HG03039 (cell line): ENCODE measurements around the gene RBM6.
A peak's percentile ranks its signal among the peaks of the same experiment; 100 is the strongest.
"Not testable (repeated sequence)": the region's sequence is repeated elsewhere in the genome, so short reads cannot be mapped to it uniquely, and the experiment has no call there.

ENCODE experiments used
- ATAC-seq: cut with Tn5 transposase; IDR thresholded peaks from one replicate; pipeline ENCODE4 v1.9.1; 2021; ENCODE audit warnings: mild to moderate bottlenecking, moderate library complexity; ENCODE audit not compliant: unreplicated experiment

The RBM6 gene

DNA sequence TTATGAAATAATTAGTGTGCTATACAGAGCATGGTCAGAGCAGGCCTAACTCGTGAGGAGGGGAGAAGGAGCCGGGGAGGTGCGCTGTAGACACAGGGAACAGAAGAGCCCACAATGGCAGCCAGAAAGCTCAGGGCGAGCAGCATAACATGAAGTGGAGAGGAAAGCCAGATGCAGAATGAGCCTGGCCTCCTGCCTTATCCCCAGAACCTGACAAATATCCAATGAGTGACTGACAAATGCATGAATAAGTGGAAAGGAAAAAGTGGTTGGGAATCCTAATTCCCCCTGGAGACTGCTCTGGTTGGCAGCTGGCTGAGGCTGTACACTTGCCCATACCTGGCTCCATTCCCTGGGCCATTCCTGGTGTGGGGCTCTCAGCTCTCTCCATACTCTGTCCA is 27.1 kb upstream of the RBM6 start:
- no peak for ATAC-seq

GRCh38 chr3:49914906-49915305 is 25.0 kb upstream of the RBM6 start:
- no peak for ATAC-seq

GRCh38 chr3:49916686-49917085 is 23.3 kb upstream of the RBM6 start:
- no peak for ATAC-seq

DNA sequence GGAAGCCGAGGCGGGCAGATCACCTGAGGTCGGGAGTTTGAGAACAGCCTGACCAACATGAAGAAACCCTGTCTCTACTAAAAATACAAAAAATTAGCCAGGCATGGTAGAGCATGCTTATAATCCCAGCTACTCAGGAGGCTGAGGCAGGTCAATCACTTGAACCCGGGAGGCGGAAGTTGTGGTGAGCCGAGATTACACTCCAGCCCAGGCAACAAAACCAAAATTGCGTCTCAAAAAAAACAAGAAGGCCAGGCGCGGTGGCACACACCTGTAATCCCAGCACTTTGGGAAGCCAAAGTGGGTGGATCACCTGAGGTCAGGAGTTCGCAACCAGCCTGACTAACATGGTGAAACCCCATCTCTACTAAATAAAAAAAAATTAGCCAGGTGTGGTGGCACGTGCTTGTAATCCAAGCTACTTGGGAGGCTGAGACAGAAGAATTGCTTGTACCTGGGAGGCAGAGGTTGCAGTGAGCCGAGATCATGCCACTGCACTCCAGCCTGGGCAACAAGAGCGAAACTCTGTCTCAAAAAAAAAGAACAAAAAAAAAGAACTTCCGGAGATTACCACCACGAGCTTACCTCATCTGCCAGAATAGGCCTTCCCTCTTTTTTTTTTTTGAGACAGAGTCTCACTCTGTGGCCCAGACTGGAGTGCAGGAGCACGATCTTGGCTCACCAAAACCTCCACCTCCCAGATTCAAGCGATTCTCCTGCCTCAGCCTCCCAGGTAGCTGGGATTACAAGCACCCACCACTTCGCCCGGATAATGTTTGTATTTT is 22.0 kb upstream of the RBM6 start:
- not testable (repeated sequence) for ATAC-seq

GRCh38 chr3:49924683-49925082 is 15.3 kb upstream of the RBM6 start:
- no peak for ATAC-seq

DNA sequence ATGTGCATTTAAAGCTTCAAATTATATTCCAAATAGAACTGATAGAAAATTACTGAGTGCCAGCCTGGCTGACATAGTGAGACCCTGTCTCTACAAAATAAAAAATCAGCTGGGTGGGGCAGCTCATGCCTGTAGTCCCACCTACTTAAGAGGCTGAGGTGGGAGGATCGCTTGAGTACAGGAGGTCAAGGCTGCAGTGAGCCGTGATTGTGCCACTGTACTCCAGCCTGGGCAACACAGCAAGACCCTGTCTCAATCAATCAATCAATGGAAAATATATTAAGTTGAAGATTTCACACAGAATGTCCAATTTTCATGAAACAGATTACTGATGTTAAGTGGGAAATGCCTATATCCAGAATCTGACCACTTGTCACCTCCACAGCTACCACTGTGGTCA is 14.5 kb upstream of the RBM6 start:
- no peak for ATAC-seq

DNA sequence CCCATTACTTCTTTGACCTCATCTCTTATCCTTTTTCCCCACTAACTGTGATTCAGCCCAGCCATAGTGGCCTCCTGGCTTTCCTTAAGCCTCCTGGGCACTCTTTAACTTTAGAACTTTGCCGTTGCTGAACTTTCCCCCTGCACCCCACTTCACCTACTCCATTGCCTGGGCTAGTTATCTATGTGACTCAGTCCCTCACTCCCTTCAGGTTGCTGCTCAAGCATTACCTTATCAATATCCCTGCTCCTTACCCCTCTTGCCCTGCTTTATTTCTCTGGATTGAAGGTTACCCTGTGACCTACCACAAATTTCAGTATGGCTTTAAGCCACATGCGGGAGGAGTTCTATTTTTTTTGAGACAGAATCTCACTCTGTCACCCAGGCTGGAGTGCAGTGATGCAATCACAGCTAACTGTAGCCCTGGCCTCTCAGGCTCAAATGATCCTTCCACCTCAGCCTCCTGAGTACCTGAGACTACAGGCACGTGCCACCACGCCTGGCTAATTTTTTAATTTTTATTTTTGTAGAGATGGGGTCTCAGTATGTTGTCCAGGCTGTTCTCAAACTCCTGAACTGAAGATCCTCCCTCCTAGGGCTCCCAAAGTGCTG is 13.7 kb upstream of the RBM6 start:
- ATAC-seq: no peak

DNA sequence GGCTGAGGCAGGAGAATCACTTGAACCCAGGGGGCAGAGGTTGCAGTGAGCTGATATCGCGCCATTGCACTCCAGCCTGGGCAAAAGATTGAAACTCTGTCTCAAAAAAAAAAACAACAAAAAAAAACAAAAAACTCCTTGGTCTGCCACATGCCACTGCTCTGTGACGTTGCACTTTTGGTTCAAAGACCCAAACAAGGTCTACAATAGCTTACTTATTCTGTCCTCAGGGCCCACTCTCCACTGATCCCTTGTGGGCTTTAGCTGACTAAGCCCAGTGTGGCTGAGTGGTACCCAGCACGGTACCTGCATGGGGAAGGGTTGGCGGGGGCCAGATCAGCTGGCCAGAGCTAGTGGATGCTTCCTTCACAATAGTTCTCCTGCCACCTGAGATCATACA is 12.2 kb upstream of the RBM6 start:
- no peak for ATAC-seq

- ATAC-seq: no peak
These were observed 11.4 kb upstream of the RBM6 start for GRCh38 chr3:49928481-49929017.

DNA sequence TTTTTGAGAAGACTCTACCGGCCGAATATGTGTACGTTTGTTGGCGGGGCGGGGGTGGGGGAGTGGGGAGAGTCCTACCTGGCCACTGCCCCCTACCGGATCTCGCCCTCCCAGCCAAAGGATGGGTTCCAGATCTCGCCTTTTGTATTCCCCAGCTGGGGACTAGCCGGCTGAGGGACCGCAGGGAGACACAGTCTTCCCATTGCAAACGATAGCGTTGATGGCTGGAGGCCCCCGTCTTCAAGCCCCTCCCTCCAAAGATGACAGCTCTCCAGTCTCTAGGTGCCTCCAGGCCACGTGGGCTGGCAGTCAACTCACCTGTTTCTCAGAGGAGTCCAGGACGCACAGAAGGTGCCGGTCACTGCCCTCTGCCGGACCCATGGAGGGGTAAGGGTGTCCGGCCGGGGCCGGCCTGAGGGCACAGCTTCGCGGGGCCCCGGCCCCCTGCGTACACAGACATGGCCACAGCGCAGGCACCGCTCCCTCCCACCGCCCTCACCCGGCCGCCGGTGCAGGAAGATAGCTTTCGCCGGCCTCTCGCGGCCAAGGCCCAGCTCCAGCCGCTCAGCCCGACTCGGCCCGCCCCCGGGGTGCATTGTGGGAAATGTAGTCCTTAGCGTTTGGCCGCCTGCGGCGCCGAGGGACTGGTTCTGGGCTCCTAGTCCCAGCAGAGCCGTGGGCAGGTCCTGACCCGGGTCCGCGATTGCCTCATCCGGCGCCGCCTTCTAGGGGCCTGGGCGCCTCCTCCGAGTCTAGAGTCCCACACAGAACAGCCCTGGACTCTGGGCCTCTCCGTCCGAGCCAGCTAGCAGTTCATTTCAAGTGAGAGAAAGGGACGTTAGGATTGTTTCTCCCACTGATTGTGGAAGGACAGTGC is 10.4 kb upstream of the RBM6 start, which contains the start of gene MON1A:
Gene MON1A (minus strand): TSS at position 521 of the 877 bp plus-strand sequence. CDS start 16,465 bp downstream, outside the sequence.
- ATAC-seq: peak; percentile 85

- no peak for ATAC-seq
These were observed 9.7 kb upstream of the RBM6 start for GRCh38 chr3:49930168-49930690.

GRCh38 chr3:49930922-49931321 is 9.0 kb upstream of the RBM6 start:
- no peak for ATAC-seq

DNA sequence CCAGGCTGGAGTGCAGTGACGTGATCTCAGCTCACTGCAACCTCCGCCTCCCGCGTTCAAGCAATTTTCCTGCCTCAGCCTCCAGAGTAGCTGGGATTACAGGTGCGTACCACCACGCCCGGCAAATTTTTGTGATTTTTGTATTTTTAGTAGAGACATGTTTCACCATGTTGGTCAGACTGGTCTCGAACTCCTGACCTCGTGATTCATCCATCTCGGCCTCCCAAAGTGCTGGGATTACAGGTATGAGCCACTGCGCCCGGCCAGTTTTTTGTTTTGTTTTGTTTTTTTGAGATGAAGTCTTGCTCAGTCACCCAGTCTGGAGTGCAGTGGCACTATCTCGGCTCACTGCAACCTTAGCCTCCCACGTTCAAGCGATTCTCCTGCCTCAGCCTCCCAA is 7.7 kb upstream of the RBM6 start:
- not testable (repeated sequence) for ATAC-seq

GRCh38 chr3:49937090-49937489 is 2.9 kb upstream of the RBM6 start:
- ATAC-seq: no peak

GRCh38 chr3:49940667-49941249 is 808 bp downstream of the RBM6 start:
- ATAC-seq: no peak

GRCh38 chr3:49942651-49943050 is 2.7 kb downstream of the RBM6 start:
- ATAC-seq: no peak

- ATAC-seq: no peak
These were observed 13.0 kb downstream of the RBM6 start for GRCh38 chr3:49952924-49953323.

DNA sequence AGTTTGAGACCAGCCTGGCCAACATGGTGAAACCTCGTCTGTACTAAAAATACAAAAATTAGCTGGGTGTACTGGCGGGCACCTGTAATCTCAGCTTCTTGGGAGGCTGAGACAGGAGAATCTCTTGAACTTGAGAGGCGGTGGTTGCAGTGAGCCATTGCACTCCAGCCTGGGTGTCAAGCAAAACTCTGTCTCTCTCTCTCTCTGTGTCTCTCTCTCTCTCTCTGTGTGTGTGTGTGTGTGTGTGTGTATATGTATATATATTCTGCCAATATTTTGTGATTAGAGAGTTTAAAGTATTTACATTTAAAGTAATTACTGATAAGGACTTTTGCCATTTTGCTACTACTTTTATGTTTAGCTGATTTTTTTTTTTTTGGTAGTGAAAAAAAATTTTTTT is 15.7 kb downstream of the RBM6 start:
- ATAC-seq: no peak

DNA sequence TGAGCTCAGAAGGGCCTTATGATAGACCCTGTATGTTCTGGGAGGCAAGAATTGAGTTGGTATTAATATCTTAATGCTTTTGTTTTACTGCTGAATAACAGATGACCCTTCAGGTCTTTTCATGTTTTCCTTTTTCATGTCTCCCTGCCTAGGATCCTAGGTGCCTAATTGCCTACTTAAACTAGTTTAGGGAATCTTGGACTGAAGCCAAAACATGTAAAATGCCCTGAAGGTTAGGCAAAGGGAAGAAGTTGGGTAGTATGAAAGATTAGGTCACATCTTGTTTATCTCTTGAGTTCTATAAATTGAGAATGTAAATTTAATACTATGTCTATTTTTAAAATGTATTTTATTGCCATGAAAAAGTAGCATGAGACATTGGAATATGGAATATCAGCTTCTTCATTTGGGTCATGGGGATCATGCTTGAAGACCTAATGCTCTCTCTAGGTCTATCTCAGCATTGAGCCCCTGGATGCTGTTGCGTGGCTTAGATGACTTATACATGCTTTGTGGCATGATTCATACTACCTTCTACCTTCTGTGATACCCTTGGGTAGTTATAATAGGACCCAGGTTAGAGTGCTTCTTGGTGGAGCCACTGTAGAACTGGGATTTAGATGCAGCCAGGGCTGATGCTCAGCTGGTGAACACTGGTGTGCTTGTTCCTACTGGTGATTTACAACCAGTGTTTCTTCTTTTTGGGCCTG is 26.4 kb downstream of the RBM6 start:
- no peak for ATAC-seq

DNA sequence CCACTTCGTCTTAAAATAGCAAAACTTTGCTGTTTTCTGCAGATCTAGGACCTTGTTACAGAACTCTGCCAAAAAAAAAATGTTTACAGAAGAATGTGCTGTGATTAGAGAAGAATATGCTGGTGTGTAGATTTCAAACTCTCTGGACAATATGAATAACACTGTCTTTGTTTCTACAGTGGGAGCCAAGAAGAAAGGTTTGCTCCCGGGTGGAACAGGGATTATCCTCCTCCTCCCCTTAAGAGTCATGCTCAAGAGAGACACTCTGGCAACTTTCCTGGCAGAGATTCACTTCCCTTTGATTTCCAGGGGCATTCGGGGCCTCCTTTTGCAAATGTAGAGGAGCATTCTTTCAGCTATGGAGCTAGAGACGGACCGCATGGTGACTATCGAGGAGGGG is 27.3 kb downstream of the RBM6 start:
- no peak for ATAC-seq
